GM23248 (cell line): ENCODE results near the gene KIF5B.

ENCODE experiments used
- EZH2 ChIP-seq: fragments of 200-600 bp; sonication (generic); IDR thresholded peaks from 2 replicates; pipeline ENCODE4 v1.6.1; 2018; ENCODE audit warnings: antibody characterized with exemption, mild to moderate bottlenecking; ENCODE audit not compliant: insufficient read depth, poor library complexity, severe bottlenecking
- EZH2phosphoT487 ChIP-seq: fragments of 200-600 bp; sonication (generic); IDR thresholded peaks from 2 replicates; pipeline ENCODE4 v1.6.1; 2018; ENCODE audit warnings: antibody characterized with exemption, moderate library complexity, mild to moderate bottlenecking, low read depth; ENCODE audit not compliant: insufficient read depth

- TF ChIP-seq EZH2 (no peak), EZH2phosphoT487 (no peak)
Measured at GRCh38 chr10:32000937-32001336, 55.3 kb downstream of the KIF5B start.
